B cell (primary cell): ENCODE data around the gene SYT4. TPM values are rescaled to one million over a fixed set of nuclear protein-coding genes. Genes with fewer than 3 reads are reported as not detected.

Experiments
- ATAC-seq: fragments of 200-7000 bp; cut with Tn5 transposase; one replicate; pipeline ENCODE4 v1.10.0; 2021; ENCODE audit warnings: low read depth, mild to moderate bottlenecking, moderate number of reproducible peaks, moderate library complexity
- CTCF ChIA-PET: fragments of 350-600 bp; sonication (Branson Sonifier 250); formaldehyde crosslinking; loops from one replicate; lab custom pipeline; 2021; ENCODE audit warnings: antibody characterized with exemption, inconsistent platforms; lab: Charles Lee
- POLR2A ChIA-PET: fragments of 350-600 bp; sonication (Branson Sonifier 250); formaldehyde crosslinking; loops from one replicate; lab custom pipeline; 2021; ENCODE audit warnings: antibody characterized with exemption; lab: Charles Lee
- DNase-seq: peaks from one replicate; pipeline ENCODE4 v3.0.0; 2013
- H2AFZ ChIP-seq: 2 replicates; pipeline ENCODE4 v1.6.1; 2012; ENCODE audit warnings: mild to moderate bottlenecking, low read depth, low read length; ENCODE audit not compliant: insufficient read depth, poor library complexity, severe bottlenecking
- H3K27ac ChIP-seq, 2 donors: 1 replicate in 1 of 2; 2 replicates in 1 of 2; pipeline ENCODE4 v1.5.1; 2012 to 2013; ENCODE audit warnings: low read length in 2 of 2, mild to moderate bottlenecking in 2 of 2, moderate library complexity in 1 of 2
- H3K27me3 ChIP-seq, 4 experiments: fragments of 200-600 bp in 1 of 4; sonication (generic) in 1 of 4; replicated peaks in 1 of 4; 1 replicate in 2 of 4; 2 replicates in 2 of 4; pipeline versions ENCODE4 v1.6.1 to v1.7.0; 2013 to 2016; ENCODE audit warnings: low read length in 3 of 4, mild to moderate bottlenecking in 2 of 4, mixed read lengths in 1 of 4, moderate library complexity in 1 of 4; ENCODE audit not compliant: insufficient read depth in 4 of 4, control insufficient read depth in 3 of 4; ENCODE audit errors: control extremely low read depth in 1 of 4
- H3K36me3 ChIP-seq, 2 experiments: replicated peaks in 1 of 2; 1 replicate in 1 of 2; 2 replicates in 1 of 2; pipeline versions ENCODE4 v1.6.1 to v1.7.1; 2013; ENCODE audit warnings: low read length in 1 of 2; ENCODE audit not compliant: insufficient read depth in 2 of 2, control insufficient read depth in 1 of 2; ENCODE audit errors: control extremely low read depth in 1 of 2, extremely low read depth in 1 of 2
- H3K4me1 ChIP-seq, 2 donors: fragments of 200-600 bp in 1 of 2; sonication (generic) in 1 of 2; 1 replicate in 1 of 2; 2 replicates in 1 of 2; pipeline versions ENCODE4 v1.5.1 to v1.6.1; 2013 to 2017; ENCODE audit warnings: low read length in 2 of 2; ENCODE audit not compliant: control insufficient read depth in 2 of 2, insufficient read depth in 2 of 2
- H3K4me2 ChIP-seq: replicated peaks from 2 replicates; pipeline ENCODE3; 2012; ENCODE audit warnings: mild to moderate bottlenecking, low read depth, low read length; ENCODE audit not compliant: poor library complexity, severe bottlenecking
- H3K4me3 ChIP-seq, 5 experiments: fragments of 200-600 bp in 1 of 5; sonication (generic) in 1 of 5; 1 replicate in 3 of 5; 2 replicates in 2 of 5; pipeline versions ENCODE4 v1.5.1 to v1.7.0; 2011 to 2016; ENCODE audit warnings: low read length in 4 of 5, mild to moderate bottlenecking in 4 of 5, low read depth in 2 of 5, control low read depth in 1 of 5, moderate library complexity in 1 of 5; ENCODE audit not compliant: insufficient read depth in 1 of 5; ENCODE audit errors: control extremely low read depth in 1 of 5, extremely low read depth in 1 of 5
- H3K79me2 ChIP-seq: fragments of 200-600 bp; sonication (generic); one replicate; pipeline ENCODE4 v1.6.0; 2016; ENCODE audit warnings: low read length; ENCODE audit not compliant: control insufficient read depth, insufficient read depth
- H3K9ac ChIP-seq: fragments of 200-600 bp; sonication (generic); 2 replicates; pipeline ENCODE4 v1.6.1; 2017; ENCODE audit warnings: mild to moderate bottlenecking, low read length, moderate library complexity
- H3K9me3 ChIP-seq, 3 donors: one replicate each; pipeline versions ENCODE4 v1.6.1 to v1.7.1; 2013; ENCODE audit warnings: low read length in 2 of 3; ENCODE audit not compliant: control insufficient read depth in 2 of 3, insufficient read depth in 1 of 3; ENCODE audit errors: control extremely low read depth in 1 of 3
- H4K20me1 ChIP-seq: 2 replicates; pipeline ENCODE4 v1.6.0; 2012; ENCODE audit warnings: mild to moderate bottlenecking, low read length; ENCODE audit not compliant: insufficient read depth, control insufficient read depth, poor library complexity, severe bottlenecking
- H3K27ac Mint-ChIP-seq: one replicate; pipeline ENCODE4 v1.8.0; 2021; ENCODE audit warnings: mixed read lengths
- H3K27me3 Mint-ChIP-seq: one replicate; pipeline ENCODE4 v1.8.0; 2021; ENCODE audit warnings: mixed read lengths
- H3K4me1 Mint-ChIP-seq: one replicate; pipeline ENCODE4 v1.8.0; 2021; ENCODE audit warnings: mixed read lengths
- H3K4me3 Mint-ChIP-seq: one replicate; pipeline ENCODE4 v1.8.0; 2021; ENCODE audit warnings: mixed read lengths
- H3K9me3 Mint-ChIP-seq: one replicate; pipeline ENCODE4 v1.8.0; 2022; ENCODE audit warnings: mixed read lengths; ENCODE audit not compliant: insufficient read depth
- EZH2 ChIP-seq: IDR thresholded peaks from 2 replicates; pipeline ENCODE4 v1.6.1; 2012; ENCODE audit warnings: borderline replicate concordance, low read depth, mild to moderate bottlenecking, moderate library complexity, low read length; ENCODE audit not compliant: insufficient read depth, poor library complexity, severe bottlenecking
- WGBS: methylation state at CpG from one replicate; pipeline ENCODE4 v1.1.5; 2013; ENCODE audit warnings: missing lambda C conversion rate; ENCODE audit not compliant: insufficient coverage; 5-methylcytosine and 5-hydroxymethylcytosine counted together
- intact Hi-C: fragments of 100-400 bp; cut with micrococcal nuclease; formaldehyde crosslinking; loops from one replicate; pipeline ENCODE4 v1.10.0; 2022
- polyA plus RNA-seq: library from polyadenylated mRNA; depleted of rRNA; stranded (reverse); fragments of >200 nt; gene quantifications from 2 replicates; pipeline ENCODE4 v1.2.3, GENCODE V29; 2012
- total RNA-seq, 2 donors: library from RNA; stranded (reverse); fragments of 120-200 nt in 1 of 2; gene quantifications; 1 replicate in 1 of 2; 2 replicates in 1 of 2; pipeline versions ENCODE4 v1.2.3 to v1.2.4, GENCODE V29; 2013 to 2022
- TF ChIP-seq, protein P1 (sequence below): fragments of 200-600 bp; IDR thresholded peaks from one replicate; pipeline ENCODE4 v1.8.0; 2022; ENCODE audit warnings: antibody characterized with exemption, mild to moderate bottlenecking

Gene SYT4
- total and polyA plus RNA-seq, 2 donors (not counting 1 experiment from before 2014, with no cell fraction given): not detected

DNA sequence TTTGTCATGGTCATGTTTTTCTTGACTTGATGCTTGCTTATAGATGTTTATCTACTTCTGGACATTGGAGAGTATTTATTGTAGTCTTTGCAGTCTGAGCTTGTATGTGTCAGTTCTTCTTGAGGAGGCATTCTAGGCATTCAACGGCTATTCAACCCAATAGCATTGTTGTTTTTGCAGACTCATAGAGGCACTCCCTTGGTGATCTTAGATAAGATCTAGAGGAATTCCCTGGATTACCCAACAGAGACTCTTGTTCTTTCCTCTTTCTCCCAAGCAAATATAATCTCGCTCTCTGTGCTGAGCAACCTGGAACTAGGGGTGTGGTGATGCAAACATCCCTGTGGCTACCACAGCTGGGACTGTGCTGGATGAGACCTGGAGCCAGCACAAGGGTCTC, 40.4 kb downstream of the SYT4 start:
- ATAC-seq: no peak
- peaks cover 3% of the 10 kb centered on the region for H3K9me3 Mint-ChIP-seq
- intact Hi-C loops: no loop called here
- no peak overlapping the region for H2AFZ ChIP-seq
- POLR2A ChIA-PET: no interaction called here
- no peak overlapping the region for H3K9ac ChIP-seq
- H3K4me3 ChIP-seq: no peak overlapping the region
- H3K4me2 ChIP-seq: no peak overlapping the region
- no peaks in the 10 kb centered on the region for H3K27me3 ChIP-seq
- CTCF ChIA-PET: no interaction called here
- no peaks in the 10 kb centered on the region for H3K79me2 ChIP-seq
- no peaks in the 10 kb centered on the region for H3K9me3 ChIP-seq
- TF ChIP-seq, protein P1, sequence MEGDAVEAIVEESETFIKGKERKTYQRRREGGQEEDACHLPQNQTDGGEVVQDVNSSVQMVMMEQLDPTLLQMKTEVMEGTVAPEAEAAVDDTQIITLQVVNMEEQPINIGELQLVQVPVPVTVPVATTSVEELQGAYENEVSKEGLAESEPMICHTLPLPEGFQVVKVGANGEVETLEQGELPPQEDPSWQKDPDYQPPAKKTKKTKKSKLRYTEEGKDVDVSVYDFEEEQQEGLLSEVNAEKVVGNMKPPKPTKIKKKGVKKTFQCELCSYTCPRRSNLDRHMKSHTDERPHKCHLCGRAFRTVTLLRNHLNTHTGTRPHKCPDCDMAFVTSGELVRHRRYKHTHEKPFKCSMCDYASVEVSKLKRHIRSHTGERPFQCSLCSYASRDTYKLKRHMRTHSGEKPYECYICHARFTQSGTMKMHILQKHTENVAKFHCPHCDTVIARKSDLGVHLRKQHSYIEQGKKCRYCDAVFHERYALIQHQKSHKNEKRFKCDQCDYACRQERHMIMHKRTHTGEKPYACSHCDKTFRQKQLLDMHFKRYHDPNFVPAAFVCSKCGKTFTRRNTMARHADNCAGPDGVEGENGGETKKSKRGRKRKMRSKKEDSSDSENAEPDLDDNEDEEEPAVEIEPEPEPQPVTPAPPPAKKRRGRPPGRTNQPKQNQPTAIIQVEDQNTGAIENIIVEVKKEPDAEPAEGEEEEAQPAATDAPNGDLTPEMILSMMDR: no peak
- no peak for TF ChIP-seq EZH2
- no peak overlapping the region for H3K4me3 Mint-ChIP-seq
- H3K27ac Mint-ChIP-seq: no peak overlapping the region
- no peaks in the 10 kb centered on the region for H3K36me3 ChIP-seq
- no peaks in the 10 kb centered on the region for H3K27me3 Mint-ChIP-seq
- H3K4me1 ChIP-seq: no peaks in the 10 kb centered on the region
- DNase-seq: no peak
- no peaks in the 10 kb centered on the region for H4K20me1 ChIP-seq
- no CpG with 5 or more reads among the region's 2 CpGs for WGBS
- no peaks in the 10 kb centered on the region for H3K4me1 Mint-ChIP-seq
- no peak overlapping the region for H3K27ac ChIP-seq

DNA sequence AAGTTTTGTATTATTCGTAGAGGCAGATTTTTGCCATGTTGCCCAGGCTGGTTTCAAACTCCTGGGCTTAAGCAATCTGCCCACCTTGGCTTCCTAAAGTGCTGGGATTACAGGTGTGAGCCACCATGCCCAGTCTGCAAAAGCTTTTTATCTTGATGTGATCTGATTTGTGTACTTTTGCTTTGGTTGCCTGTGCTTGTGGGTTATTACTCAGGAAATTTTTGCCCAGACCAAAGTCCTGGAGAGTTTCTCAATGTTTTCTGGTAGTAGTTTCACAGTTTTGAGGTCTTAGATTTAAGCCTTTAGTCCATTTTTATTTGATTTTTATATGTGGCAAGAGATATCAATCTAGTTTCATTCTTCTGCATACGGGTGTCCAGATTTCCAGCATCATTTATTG, 42.4 kb downstream of the SYT4 start:
- no peak overlapping the region for H3K9ac ChIP-seq
- H4K20me1 ChIP-seq: no peaks in the 10 kb centered on the region
- H3K4me1 ChIP-seq: no peaks in the 10 kb centered on the region
- ChIA-PET CTCF (no interaction called here), POLR2A (no interaction called here)
- no peak for ATAC-seq
- no peak overlapping the region for H2AFZ ChIP-seq
- WGBS: 86% methylated on average over 1 of the region's 2 CpGs
- no peak for DNase-seq
- no peaks in the 10 kb centered on the region for H3K4me1 Mint-ChIP-seq
- intact Hi-C loops: no loop called here
- no peak overlapping the region for H3K27ac Mint-ChIP-seq
- no peak overlapping the region for H3K4me2 ChIP-seq
- H3K4me3 ChIP-seq: no peak overlapping the region
- H3K27me3 Mint-ChIP-seq: no peaks in the 10 kb centered on the region
- no peaks in the 10 kb centered on the region for H3K27me3 ChIP-seq
- TF ChIP-seq, protein P1: no peak
- TF ChIP-seq EZH2: no peak
- peaks cover 3% of the 10 kb centered on the region for H3K9me3 Mint-ChIP-seq
- H3K79me2 ChIP-seq: no peaks in the 10 kb centered on the region
- no peak overlapping the region for H3K4me3 Mint-ChIP-seq
- H3K36me3 ChIP-seq: no peaks in the 10 kb centered on the region
- no peaks in the 10 kb centered on the region for H3K9me3 ChIP-seq
- no peak overlapping the region for H3K27ac ChIP-seq
